C4-2B (cell line): ENCODE results near the gene ZNF420.
"Not testable (repeated sequence)": the region's sequence is repeated elsewhere in the genome, so short reads cannot be mapped to it uniquely, and the experiment has no call there.

Source experiments
- H3K27ac ChIP-seq: fragments of 450-650 bp; 2 replicates; pipeline ENCODE4 v1.5.1; 2017
- ZFX ChIP-seq: fragments of 450-650 bp; IDR thresholded peaks from 2 replicates; pipeline ENCODE4 v1.6.1; 2017
- TF ChIP-seq, protein P1 (sequence below): fragments of 450-650 bp; conservative IDR thresholded peaks from 2 replicates; pipeline ENCODE4 v1.5.1; 2017; ENCODE audit warnings: mild to moderate bottlenecking

ZNF420 gene

DNA sequence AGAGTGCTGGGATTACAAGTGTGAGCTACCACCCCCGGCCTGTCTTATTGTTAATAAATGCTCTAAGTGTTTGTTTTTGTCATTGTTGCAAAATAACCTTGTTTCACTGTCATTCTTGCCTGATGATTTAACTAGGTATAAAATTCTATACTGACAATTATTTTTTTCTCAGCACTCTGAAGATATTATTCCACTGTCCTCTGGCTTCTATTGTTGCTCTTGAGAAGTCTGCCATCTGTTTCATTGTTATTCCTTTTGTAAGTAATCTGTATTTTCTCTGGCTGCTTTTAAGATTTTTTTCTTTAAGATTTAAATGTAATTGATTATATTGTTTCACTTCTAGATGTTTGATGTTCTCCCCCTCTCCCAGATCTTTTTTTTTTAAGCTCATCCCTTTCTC is 17.6 kb downstream of the ZNF420 start:
- TF ChIP-seq, protein P1, sequence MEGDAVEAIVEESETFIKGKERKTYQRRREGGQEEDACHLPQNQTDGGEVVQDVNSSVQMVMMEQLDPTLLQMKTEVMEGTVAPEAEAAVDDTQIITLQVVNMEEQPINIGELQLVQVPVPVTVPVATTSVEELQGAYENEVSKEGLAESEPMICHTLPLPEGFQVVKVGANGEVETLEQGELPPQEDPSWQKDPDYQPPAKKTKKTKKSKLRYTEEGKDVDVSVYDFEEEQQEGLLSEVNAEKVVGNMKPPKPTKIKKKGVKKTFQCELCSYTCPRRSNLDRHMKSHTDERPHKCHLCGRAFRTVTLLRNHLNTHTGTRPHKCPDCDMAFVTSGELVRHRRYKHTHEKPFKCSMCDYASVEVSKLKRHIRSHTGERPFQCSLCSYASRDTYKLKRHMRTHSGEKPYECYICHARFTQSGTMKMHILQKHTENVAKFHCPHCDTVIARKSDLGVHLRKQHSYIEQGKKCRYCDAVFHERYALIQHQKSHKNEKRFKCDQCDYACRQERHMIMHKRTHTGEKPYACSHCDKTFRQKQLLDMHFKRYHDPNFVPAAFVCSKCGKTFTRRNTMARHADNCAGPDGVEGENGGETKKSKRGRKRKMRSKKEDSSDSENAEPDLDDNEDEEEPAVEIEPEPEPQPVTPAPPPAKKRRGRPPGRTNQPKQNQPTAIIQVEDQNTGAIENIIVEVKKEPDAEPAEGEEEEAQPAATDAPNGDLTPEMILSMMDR: no peak
- no peak overlapping the region for H3K27ac ChIP-seq

DNA sequence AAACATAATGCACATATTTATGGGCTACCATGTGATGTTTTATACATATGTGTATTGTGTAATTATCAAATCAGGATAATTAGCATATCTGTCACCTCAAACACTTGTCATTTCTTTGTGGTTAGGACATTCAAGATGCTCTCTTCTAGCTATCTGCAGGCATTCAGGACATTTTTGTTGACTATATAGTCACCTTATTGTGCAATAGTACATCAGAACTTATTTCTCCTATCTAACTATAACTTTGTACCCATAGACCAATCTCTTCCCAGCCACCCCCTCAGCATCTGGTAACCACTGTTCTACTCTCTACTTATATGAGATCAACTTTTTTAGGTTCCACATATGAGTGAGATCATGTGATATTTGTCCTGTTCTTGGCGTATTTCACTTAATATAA is 20.3 kb downstream of the ZNF420 start:
- no peak for TF ChIP-seq ZFX
- TF ChIP-seq, protein P1: no peak
- H3K27ac ChIP-seq: no peak overlapping the region

DNA sequence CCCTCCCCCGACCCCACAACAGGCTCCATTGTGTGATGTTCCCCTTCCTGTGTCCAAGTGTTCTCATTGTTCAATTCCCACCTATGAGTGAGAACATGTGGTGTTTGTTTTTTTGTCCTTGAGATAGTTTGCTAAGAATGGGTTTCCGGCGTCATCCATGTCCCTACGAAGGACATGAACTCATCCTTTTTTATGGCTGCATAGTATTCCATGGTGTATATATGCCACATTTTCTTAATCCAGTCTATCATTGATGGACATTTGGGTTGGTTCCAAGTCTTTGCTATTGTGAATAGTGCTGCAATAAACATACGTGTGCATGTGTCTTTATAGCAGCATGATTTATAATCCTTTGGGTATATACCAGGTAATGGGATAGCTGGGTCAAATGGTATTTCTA is 25.9 kb downstream of the ZNF420 start:
- not testable (repeated sequence) for H3K27ac ChIP-seq

DNA sequence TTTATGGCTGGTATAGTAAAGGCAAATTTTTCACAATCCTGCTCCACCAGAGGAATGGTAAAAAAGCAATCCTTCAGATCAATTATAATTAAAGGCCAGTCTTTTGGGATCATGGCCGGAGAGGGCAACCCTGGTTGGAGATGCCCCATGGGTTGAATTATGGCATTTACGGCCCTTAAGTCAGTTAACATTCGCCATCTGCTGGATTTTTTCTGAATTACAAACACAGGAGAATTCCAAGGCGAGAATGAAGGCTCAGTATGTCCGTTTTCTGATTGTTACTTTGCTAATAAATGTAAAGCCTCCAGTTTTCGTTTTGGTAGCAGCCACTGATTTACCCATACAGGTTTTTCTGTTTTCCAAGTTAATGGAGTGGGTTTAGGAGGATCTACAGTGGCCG is 33.5 kb downstream of the ZNF420 start:
- H3K27ac ChIP-seq: not testable (repeated sequence)

GRCh38 chr19:37114001-37114400 is 35.8 kb downstream of the ZNF420 start:
- H3K27ac ChIP-seq: no peak overlapping the region
- TF ChIP-seq ZFX: no peak
- TF ChIP-seq, protein P1: peak; percentile 44

More for the DNA sequence above, 33.5 kb downstream of the ZNF420 start:
- TF ChIP-seq, protein P1: peak; percentile 33

- not testable (repeated sequence) for H3K27ac ChIP-seq
Measured at GRCh38 chr19:37122093-37122492, 43.9 kb downstream of the ZNF420 start.

DNA sequence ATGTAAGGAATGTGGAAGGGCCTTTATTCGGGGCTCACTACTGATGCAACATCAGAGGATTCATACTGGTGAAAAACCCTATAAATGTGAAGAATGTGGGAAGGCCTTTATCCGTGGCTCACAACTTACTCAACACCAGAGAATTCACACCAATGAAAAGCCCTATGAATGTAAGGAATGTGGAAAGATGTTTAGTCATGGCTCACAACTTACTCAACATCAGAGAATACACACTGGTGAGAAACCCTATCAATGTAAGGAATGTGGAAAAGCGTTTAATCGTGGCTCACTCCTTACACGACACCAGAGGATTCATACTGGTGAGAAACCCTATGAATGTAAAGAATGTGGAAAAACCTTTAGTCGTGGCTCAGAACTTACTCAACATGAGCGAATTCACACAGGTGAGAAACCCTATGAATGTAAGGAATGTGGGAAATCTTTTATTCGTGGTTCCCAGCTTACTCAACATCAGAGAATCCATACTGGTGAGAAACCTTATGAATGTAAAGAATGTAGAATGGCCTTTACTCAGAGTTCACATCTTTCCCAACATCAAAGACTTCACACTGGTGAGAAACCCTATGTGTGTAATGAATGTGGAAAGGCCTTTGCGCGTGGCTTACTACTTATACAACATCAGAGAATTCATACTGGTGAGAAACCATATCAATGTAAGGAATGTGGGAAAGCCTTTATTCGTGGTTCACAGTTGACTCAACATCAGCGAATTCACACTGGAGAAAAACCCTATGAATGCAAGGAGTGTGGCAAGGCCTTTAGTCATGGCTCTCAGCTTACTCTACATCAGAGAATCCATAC is 50.0 kb downstream of the ZNF420 start:
- TF ChIP-seq, protein P1: no peak
- no peak for TF ChIP-seq ZFX
- no peak overlapping the region for H3K27ac ChIP-seq

- TF ChIP-seq, protein P1: no peak
- no peak for TF ChIP-seq ZFX
Measured at GRCh38 chr19:37128821-37129177, 50.6 kb downstream of the ZNF420 start.

More at GRCh38 chr19:37128821-37129177, 50.6 kb downstream of the ZNF420 start:
- no peak overlapping the region for H3K27ac ChIP-seq
